ENCODE measurements around the gene ADGRD2. TPM values are rescaled to one million over a fixed set of nuclear protein-coding genes. Genes with fewer than 3 reads are reported as not detected.

Gene ADGRD2
- total RNA-seq, 1 experiment from 2014 or later, result not detected

DNA sequence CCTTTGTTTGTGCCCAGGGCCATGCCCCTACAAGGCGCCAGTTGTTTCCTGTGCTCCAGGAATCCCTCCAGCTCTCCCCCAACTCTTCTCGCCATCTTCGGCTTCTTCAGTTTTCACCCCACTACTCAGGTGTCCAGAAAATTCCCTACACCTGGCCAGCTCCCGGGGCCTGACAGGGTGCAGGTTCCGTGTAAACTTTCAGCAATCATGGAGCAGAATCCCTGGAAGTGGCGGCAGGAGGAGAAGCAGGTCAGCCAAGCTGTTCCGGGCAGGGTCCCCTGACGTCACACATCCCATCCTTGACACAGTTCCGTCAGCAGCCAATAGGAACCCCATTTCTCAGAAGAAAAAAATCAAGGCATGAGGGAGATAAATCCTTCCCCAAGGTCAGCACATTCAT is 12.2 kb upstream of the ADGRD2 start:
- intact Hi-C loops (cut with micrococcal nuclease; ENCODE audit: unreplicated experiment), result no loop called here
- H3K4me1 ChIP-seq (ENCODE audit: control insufficient read depth, insufficient read depth, low read length), result no peaks in the 10 kb centered on the region
- in situ Hi-C loops (cut with HindIII; ENCODE audit: low pct_unique_long_range_greater_than_20kb, low sequenced_read_pairs), result no loop called here
- no peaks in the 10 kb centered on the region for H3K9me3 ChIP-seq (ENCODE audit: control insufficient read depth, insufficient read depth, low read depth, low read length)
- H3K27ac ChIP-seq (ENCODE audit: low read length), result no peak overlapping the region
- ChIA-PET POLR2A (no interaction called here), CTCF (no interaction called here)
- ATAC-seq, result no peak
- no peak for DNase-seq (ENCODE audit: low read depth, low spot score)
- H3K27me3 ChIP-seq (ENCODE audit: control insufficient read depth, insufficient read depth, low read length), result no peaks in the 10 kb centered on the region
- H3K36me3 ChIP-seq (ENCODE audit: control insufficient read depth, insufficient read depth, low read length), result no peaks in the 10 kb centered on the region
- TF ChIP-seq POLR2AphosphoS5 (IDR thresholded peaks at IDR 0.05; ENCODE audit: low read depth, low read length) (no peak), REST (IDR thresholded peaks at IDR 0.05; ENCODE audit: insufficient read depth in 1 of 2, low read depth in 2 of 2, low read length in 1 of 2) (no peak), SIN3A (IDR thresholded peaks at IDR 0.05; ENCODE audit: borderline replicate concordance, insufficient read depth, low read depth, low read length) (no peak), TCF7L2 (IDR thresholded peaks at IDR 0.05; ENCODE audit: low read depth, low read length) (no peak), CTCF (IDR thresholded peaks at IDR 0.05) (no peak)
- no TSS peak for BruUV-seq (replicated peaks)
- H3K4me3 ChIP-seq (ENCODE audit: low read depth in 2 of 2, low read length in 2 of 2), result no peak overlapping the region

DNA sequence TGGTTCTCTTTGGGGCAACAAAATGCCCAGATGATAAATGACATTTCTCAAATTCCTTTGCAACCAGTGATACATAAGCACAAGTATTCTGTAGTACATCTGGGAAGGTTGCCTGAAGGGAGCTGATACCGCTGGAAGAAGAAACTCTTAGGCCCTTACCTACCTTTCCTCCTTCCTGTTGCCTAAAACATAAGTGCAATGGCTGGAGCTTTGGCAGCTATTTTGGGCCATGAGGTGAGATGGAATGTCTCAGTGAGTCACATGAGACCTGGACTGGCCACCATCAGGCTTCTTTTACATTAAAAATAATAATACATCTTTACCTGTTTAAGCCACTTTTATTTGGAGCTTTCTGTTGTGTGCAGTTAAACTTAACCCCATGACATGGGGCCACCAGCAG is 11.2 kb upstream of the ADGRD2 start:
- Histone ChIP-seq H3K4me3 (ENCODE audit: low read depth in 2 of 2, low read length in 2 of 2) (no peak overlapping the region), H3K4me1 (ENCODE audit: control insufficient read depth, insufficient read depth, low read length) (no peaks in the 10 kb centered on the region), H3K27ac (ENCODE audit: low read length) (no peak overlapping the region), H3K27me3 (ENCODE audit: control insufficient read depth, insufficient read depth, low read length) (no peaks in the 10 kb centered on the region), H3K9me3 (ENCODE audit: control insufficient read depth, insufficient read depth, low read depth, low read length) (no peaks in the 10 kb centered on the region), H3K36me3 (ENCODE audit: control insufficient read depth, insufficient read depth, low read length) (no peaks in the 10 kb centered on the region)
- TF ChIP-seq TCF7L2 (IDR thresholded peaks at IDR 0.05; ENCODE audit: low read depth, low read length) (no peak), SIN3A (IDR thresholded peaks at IDR 0.05; ENCODE audit: borderline replicate concordance, insufficient read depth, low read depth, low read length) (no peak), CTCF (IDR thresholded peaks at IDR 0.05) (no peak), POLR2AphosphoS5 (IDR thresholded peaks at IDR 0.05; ENCODE audit: low read depth, low read length) (no peak), REST (IDR thresholded peaks at IDR 0.05; ENCODE audit: insufficient read depth in 1 of 2, low read depth in 2 of 2, low read length in 1 of 2) (no peak)
- DNase-seq (ENCODE audit: low read depth, low spot score) (no peak), ATAC-seq (no peak)
- in situ Hi-C loops (cut with HindIII; ENCODE audit: low pct_unique_long_range_greater_than_20kb, low sequenced_read_pairs) (no loop called here), intact Hi-C loops (cut with micrococcal nuclease; ENCODE audit: unreplicated experiment) (no loop called here)
- no TSS peak for BruUV-seq (replicated peaks)
- POLR2A ChIA-PET, result no interaction called here
- CTCF ChIA-PET, result no interaction called here

Measured in Panc1 (cell line).